Stimulated activated CD8-positive, alpha-beta memory T cell treated with anti-CD3 and anti-CD28 coated beads, Interleukin-2, amount 100 ng/mL, for 48 hours (primary cell): Measurements from ENCODE around the gene COL16A1.

Experiments
- DNase-seq, 2 donors: peaks; one replicate each; pipeline ENCODE4 v3.0.0-alpha.2; 2020; ENCODE audit warnings: low read depth in 2 of 2

Gene COL16A1

DNA sequence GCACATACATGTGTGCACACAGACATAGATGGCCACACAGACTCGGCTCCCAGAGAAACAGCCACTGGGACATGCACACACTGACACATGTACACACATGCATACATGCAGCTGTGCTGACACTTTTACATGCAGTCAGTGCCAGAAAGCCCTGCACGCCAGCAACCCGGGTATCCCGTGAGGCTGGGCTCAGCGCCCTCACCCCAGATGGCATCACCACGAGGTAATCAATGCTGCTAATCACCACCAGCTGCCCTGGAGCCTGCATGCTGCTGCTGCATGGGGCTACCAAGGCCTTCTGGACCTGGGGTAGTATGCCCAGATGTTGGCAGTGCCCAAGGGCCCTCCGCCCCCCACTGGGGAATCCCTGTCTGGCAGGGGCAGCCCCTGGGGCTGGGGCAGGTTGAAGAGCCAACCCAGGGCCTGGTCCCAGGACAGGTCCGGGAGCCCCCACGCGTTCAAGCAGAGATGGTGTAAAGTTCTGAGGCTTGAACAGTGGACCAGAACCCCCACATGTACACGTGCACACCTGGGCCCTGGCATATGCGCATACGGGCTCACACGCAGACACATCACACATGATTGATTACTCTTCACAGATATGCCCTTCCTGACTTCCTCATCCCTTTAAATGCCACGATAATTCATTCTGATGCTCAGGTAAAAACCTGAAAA is 2.7 kb upstream of the COL16A1 start:
- no peak for DNase-seq

DNA sequence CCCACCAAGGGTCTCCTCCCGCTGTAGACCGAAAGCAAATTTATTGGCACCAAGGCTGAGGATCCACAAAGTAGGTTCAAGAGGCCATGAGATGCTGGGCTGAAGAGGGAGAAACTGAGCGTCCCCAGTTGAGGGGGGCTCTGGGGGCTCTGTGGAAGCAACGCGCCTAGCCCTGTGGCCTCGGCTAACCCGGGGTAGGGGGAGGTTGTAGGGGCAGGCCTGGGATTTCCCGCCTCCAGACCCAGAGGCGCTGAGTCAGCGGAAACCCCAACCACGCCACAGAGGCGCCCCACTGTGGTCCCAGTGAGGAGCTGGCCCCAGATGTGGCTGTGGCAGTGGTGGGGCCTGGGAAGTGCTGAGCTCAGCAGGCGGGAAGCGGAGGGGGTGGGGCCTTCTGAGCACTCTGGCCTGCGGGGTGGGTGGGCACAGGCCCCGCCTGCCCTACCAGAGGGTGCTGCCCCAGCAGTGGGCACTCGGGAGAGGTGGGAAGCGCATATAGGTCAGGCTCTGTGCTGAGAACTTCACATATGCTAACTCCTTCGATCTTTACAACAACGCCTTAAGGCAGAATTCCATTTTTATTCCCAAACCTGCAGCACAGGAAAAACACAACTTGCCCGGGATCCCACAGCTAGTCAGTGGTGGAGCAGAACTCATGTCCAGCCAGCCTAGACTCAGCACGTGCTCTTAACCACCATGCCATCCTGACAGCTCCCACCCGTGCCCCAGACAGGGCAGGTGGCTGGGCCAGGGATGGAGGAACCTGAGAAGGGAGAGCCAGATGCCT is 1.5 kb upstream of the COL16A1 start:
- DNase-seq: peak; percentile 69 to 79

DNA sequence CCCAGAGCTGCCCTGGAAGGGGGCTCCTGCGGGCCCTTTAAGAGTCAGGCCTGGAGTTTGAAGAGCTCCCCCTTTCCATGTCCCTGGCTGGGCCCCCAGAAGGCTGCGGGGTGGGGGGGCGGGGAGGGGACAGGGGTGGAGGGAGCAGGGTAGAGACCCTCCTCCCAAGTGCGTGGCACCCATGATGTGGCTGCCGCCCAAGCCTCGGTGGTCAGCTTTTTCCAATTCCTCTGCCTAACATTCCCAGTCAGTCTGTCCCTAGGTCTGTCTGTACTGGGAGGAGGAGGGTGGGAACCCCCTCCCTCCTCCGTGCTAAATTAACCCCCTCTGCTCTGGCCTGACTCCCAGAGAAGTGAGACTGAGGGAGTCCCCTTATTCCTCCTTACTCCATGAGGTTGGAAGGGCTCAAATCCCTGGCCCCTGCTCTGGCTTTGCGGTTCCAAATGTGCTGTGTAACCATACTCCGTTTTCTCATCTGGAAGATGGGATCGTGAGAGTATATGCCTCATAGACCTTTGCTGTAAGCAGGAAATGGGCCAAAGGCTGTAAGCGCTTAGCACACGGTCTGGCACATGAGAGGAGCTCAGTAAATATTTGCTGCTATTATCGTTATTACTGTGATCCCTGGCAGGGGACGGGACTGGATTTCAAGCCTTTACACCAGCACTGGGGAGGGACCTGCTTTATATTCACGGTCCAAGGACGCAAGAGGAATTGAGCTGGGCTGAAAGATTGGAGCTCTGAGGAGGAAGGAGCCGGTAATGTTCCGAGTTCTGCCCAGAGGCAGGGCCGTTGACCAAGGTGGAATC is 658 bp upstream of the COL16A1 start:
- DNase-seq: no peak

DNA sequence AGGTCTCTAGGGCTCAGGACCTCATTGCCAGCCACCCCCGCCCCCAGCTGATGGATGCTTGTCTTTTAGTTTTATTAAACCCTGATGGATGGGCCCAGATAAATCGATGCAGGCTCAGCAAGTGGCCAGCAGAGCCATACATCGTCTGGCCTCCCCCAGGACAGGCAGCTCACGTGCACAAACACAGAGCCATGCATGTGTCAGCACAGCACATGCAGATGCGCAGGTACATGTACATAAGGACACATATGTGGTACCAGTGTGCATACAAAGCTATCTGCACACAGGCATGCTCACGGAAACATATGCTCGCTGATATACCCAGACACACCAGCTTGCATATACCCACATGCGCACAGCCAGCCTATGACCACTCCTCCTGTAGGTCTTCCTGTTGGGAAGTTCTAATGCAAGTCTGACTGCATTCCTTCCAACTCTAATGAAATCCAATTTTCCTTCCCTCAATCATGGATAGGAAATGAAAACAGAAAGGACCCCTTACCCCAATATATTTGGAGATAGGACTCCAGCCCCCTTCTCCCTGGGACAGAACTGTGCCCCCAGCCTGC is 897 bp downstream of the COL16A1 start:
- DNase-seq: no peak

DNA sequence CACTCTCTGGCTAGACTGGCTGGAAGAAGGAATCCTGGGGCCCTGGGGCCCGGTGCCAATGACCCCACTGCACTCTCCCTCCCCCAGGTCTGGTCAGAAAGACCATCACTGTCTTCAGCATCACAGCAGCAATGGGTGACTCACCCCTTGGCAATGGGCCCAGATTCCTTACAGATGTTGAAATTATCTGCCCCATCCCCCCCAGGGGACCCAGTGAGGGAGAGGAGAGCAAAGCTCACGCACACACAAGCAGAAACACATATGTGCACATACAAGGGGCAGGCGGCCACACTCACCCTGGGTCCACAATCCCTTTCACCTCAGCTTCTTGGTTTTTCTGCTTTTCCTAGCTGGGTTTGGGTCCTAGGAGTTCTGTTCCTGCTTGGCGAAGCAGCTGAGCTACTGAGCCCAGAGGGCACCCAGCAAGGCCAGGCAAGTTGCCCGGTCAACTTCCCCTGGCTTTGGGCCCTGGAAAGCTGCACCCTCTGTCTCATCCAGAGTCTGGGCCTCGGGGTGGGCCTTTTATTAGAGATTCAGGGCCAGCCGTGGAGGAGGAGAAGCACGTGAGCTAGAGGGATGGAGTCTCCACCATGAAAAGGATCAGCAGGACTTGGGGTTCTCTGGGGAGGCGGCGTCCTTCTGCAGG is 2.6 kb downstream of the COL16A1 start:
- peak in 1 of 2 donors; percentile 25 for DNase-seq

DNA sequence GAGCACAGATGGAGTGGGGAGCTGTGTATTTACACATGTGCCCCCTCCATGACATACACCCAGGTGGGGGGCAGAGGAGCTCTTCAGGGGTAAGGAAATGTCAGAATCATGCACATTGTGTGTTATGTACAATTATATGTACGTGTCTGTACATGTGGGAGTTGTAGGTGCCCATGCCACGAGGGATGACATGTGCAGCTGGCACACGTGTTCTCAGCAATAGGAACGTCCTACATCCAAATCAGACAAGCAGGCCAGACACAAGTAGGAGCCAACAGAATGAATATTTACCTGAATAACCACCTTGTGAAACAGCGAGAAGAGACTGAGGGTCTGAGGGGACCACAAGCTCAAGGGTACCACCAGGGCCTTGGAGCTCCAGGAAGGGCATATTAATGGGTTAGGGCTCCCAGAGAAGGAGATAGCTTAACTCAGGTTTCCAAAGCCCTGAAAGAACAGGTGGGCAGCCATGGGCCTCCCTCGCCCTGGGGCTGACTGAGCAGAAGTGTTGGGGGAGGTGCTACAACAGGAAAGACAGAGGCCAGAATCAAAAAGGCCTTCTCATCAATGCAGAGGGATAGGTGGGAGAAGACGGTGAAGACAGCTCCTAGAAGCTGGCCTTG is 3.2 kb downstream of the COL16A1 start:
- no peak for DNase-seq

DNA sequence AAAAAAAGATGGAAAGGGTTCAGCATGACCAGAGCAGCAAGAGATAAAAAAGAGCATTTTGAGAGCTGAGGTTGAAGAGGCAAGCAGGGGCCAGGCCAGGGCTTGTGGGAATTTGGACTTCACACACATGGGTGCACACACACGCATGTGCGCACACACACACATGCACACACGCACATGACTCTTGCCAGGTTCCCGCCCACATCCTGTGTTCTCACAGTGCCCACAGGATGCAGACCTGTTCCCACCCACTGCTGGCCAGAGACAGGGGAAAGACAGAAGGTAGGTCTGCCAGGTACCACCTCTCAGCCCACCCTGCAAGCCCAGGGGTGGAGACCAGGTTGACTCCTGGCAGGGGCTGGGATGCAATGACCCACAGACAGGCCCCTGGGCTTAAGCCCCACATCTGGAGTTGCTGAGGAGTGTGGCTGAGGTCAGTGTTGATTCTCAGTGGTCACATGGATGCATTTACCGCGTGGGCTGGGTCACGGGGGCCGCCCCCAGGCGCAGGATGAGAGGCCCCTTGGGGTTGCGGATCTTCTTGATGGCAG is 4.4 kb downstream of the COL16A1 start:
- DNase-seq: no peak

DNA sequence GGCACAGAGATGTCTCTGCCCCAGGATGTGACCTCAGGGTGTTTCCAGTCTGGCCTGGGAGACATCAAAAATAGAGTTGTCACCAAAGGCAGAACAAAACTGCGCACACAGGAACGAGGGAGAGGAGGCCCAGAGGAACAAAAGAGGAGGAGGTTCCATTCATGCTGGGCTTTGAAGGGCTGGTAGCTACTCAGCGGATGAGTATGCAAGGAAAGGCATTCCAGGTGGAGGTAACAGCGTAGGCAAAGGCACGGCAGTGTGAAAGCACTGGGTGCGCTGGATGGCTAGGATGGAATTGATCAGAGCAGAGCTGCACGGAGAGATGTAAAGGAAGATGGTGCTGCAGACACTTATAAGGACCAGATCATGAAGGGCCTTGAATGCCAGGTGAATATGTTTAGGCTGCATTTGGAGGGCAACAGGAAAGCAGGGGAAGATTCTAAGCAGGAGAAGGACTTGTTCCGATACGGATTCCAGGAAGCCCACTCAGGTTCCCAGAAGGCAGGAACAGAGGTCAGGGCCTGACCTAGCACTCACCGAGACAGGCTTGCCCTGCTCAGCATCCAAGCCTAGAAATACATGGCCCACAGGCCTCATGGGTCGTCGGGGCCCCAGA is 6.3 kb downstream of the COL16A1 start:
- no peak for DNase-seq

DNA sequence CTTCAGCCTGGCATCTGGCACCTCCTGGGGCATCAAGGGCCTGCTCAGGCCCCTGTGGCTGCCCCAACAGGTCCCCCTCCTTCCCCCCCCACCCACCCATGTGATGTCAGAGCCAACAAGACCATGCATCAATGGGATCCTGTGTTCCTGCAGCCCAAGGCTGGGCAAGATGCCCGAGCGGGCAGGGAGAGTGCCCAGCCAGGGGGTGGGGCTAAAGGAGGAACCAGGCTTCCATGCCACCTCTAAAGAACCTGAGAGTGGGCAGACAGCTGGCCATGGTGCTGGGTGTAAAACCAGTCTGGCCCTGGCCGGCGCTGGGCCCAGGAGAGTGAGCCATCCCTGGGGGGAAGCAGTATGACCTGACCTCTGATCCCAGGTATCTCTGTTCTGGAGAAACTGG is 7.6 kb downstream of the COL16A1 start:
- no peak for DNase-seq

DNA sequence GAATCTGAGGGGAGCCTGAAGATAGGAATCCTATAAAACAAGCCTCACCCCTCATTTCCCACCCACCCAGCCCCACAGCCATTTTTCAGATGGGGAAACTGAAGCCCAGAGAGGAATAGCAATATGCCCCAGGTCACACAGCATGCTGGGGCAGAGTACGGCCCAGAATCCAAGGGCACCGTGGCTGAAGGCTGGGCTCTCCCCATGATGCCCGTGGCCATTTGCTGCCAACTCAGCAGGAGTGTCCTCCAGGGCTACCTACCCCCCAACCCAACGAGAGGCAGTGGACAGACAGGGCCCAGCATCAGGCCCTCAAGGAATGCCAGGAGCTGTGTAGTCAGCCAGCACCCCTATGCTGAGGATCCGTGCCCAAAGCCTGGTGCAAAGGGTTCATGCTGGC is 8.5 kb downstream of the COL16A1 start:
- DNase-seq: no peak

DNA sequence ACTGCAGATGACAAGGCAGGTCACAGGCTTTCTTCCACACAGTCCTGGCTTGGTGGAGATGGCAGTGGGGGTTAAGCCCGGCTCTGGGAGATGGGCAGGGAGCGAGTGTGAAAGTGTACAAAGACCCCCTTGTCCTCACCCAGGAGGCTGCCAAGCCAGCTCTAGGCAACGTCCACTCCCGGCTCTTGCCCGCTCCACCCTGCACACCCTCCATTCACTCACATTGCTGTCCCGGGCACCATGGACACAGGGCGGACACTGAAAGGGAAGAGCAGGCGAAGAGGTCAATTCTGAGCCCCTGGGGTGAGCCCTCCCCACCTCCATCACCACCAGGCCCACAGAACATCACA is 8.9 kb downstream of the COL16A1 start:
- DNase-seq: no peak

DNA sequence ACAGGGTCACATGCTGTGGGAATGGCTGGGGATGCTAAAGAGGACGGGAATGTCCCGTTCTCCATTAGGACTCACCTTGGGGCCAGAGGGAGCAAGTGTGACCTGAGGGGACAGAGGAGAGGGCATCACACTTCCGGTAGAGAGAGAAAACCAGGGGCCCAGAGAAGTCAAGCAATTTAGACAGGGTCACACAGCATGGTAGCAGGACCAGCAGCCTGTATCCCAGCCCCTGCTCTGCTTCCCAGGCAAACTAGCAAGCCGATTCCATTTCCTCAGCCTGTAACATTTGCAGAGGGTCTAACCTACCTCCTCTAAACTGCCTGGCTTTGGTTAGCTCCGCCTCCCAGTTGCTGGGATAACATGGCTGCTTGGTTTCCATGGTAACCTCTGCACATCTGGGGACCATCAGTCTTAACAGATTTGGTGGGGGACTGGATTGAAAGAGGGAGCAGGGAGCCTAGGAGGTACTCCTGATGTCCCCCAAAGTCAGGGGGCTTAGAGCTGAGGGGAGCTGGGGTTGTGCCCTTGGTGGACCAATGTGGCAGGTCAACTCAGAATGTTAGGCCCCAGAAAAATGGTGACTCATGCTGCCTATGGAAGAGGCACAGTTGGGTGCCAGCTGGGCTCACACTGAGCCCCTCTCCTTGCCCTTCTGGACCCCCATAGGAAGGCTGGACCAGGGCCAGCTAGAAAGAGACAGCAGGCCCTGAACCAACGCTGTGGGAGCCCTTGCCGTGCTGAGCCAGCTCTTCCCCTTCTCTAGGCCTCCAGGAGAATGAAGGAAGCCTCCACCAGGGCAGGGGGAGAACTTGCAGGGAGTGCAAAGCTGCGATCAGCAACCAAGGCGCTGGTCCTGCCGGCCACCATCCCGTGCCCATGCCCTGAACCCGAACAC is 9.5 kb downstream of the COL16A1 start:
- DNase-seq: no peak

DNA sequence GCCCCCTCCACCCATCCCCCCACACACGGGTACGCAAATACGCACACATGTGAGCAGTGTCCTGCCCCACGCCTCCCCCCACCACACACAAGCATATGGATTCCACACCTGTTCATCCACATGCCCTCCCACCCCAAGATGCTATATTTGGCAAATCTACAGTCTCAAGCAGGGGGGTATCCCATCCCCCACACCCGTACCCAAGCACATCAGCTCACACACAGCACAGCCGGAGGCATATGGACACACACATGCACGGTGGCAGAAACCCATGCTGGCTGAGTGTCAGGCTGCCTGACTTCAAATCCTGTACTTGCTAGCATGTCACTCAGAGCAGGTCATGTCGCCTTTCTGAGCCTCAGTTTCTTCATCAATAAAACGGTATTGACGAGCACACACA is 10.6 kb downstream of the COL16A1 start:
- no peak for DNase-seq

DNA sequence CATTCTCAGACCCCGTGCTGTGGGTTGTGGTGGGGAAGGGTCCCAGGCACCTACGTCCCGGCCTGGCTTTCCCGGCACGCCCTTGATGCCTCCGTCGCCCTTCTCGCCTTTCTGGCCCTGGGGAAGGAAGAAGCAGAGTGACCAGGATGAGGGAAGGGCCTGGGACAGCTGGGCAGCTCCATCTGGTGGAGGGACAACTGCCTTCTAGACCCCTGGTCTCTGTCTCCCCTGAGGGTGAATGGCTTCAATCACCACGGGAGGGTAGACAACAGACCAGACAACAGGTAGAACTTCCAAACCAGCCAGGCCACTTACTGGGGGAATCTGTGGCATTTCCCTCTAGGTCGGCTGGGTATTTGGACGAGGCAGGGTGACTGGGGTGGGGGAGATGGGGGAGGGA is 11.9 kb downstream of the COL16A1 start:
- no peak for DNase-seq

DNA sequence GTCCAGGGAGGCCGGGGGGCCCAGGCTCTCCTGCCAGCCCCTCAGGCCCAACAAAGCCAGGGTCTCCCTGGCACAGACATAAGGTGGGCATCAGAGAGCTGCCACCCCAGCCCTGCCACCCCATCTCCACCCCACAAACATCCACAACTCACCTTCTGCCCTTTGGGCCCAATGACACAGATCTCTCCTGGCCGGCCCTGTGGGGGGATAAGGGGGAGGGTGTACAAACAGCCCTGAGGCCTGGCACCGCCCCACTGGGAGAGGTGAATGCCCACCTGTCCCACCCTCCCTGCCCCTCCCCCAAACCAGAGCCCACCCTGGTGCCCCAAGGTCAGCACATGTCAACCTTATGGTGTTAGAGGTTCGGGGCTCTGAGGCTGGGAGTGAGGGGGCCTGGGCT is 12.4 kb downstream of the COL16A1 start:
- DNase-seq: no peak

DNA sequence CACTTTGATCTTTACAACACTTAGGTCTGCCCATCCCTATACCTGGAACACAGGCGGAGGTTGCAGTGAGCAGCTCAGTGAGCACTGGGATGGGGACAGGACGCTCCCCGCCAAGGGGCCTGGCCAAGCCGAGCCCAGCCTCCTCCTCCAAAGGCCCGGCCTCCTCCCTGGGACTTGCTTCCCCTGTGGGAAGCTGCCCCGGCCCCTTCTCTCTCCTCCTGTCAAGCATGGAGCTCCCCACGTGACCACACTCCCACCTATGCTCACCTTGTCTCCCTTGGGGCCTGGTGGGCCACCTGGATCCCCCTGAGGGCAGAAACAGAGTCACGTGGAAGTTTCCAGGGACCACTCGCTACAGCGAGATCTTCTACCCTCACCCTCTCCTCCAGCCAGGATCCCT is 12.9 kb downstream of the COL16A1 start:
- no peak for DNase-seq

DNA sequence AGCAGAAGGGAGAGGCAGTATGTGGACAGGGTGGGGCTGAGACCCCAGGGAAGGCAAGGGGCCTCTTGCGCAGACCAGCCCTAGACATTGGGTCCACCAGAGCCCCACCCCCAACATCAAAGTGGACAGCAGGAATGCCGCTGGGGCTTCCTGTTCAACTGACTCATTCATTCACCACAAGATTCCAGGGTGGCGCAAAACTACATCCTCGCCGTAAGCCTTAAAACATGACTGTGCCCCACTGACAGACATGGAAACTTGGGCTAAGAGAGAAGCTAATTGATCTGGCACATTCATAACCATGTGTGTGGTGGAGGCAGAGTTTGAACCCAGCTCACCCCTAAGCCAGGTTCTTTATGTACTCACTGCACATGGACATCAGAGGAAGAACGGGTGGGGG is 14.0 kb downstream of the COL16A1 start:
- no peak for DNase-seq

DNA sequence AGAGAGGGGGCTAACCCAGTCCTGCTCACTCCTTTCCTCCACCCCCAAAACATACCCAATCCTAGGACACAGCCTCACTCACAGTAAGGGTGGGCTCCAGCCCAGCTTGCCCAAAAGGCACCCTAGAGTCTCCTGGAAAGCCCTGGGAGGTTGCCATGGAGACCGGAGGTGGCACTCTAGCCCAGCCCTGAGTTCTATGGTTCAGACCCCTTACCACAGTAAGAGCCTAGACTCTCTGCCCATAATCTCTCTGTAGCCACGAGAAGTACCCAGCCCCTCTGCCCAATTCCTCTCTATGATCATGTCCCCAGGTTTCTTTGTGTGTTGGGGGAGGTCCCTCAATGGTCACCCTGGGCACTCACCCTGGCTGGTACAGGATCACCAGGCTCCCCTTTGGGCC is 14.4 kb downstream of the COL16A1 start:
- no peak for DNase-seq

DNA sequence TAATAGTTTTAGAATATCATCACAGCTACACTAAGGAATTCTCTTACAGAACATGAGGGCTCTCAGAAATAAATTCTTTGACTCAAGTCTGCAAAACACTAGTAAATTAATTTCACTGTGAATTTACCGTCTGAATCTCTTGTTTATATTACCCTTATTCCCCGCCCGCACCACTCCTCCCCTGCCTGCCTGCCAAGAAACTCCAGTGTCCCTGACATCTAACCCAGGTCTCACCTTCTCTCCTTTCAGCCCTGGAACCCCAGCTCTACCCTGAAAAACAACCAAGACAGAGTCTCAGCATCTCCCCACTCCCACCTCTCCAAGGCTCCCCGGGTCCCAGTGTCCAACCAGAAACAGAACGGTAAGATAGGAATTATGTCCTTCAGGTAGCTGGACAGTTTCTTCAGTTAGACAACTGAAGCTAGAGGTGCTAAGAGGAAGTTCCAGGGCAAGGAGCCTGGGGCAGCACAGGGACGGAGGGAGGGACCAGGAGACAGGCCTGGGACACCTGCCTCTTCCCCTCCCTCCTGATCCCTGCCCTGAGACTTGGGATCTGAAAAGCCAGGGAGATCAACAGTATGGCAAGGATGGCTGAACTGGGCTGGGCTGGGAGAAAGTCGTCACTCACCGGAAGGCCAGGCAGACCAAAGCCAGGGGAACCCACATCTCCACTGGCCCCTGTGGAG is 15.4 kb downstream of the COL16A1 start:
- DNase-seq: no peak
